Hepatocyte (in vitro differentiated cells): ENCODE measurements around the gene LRMDA. TPM values are rescaled to one million over a fixed set of nuclear protein-coding genes. Genes with fewer than 3 reads are reported as not detected.

Experiments
- DNase-seq: peaks from one replicate; pipeline ENCODE4 v3.0.0-alpha.2; 2016; ENCODE audit warnings: low spot score
- H2AFZ ChIP-seq: fragments of 200-600 bp; sonication (generic); 2 replicates; pipeline ENCODE4 v1.6.0; 2016; ENCODE audit warnings: antibody characterized with exemption, mild to moderate bottlenecking
- H3K27ac ChIP-seq: fragments of 200-600 bp; sonication (generic); 2 replicates; pipeline ENCODE4 v1.5.1; 2016; ENCODE audit warnings: mild to moderate bottlenecking
- H3K27me3 ChIP-seq: fragments of 200-600 bp; sonication (generic); 2 replicates; pipeline ENCODE4 v1.6.1; 2016
- H3K36me3 ChIP-seq: fragments of 200-600 bp; sonication (generic); replicated peaks from 2 replicates; pipeline ENCODE4 v1.5.1; 2016; ENCODE audit warnings: low read depth; ENCODE audit not compliant: insufficient read depth
- H3K4me1 ChIP-seq: fragments of 200-600 bp; sonication (generic); 2 replicates; pipeline ENCODE4 v1.5.1; 2016; ENCODE audit warnings: mild to moderate bottlenecking, moderate library complexity; ENCODE audit not compliant: insufficient read depth
- H3K4me2 ChIP-seq: fragments of 200-600 bp; sonication (generic); 2 replicates; pipeline ENCODE4 v1.6.0; 2016
- H3K4me3 ChIP-seq: fragments of 200-600 bp; sonication (generic); 2 replicates; pipeline ENCODE4 v1.5.1; 2016; ENCODE audit warnings: mild to moderate bottlenecking
- H3K79me2 ChIP-seq: fragments of 200-600 bp; sonication (generic); 2 replicates; pipeline ENCODE4 v1.6.0; 2017; ENCODE audit warnings: mild to moderate bottlenecking
- H3K9me2 ChIP-seq: fragments of 200-600 bp; sonication (generic); replicated peaks from 2 replicates; pipeline ENCODE4 v1.6.0; 2017; ENCODE audit warnings: mild to moderate bottlenecking; ENCODE audit not compliant: insufficient read depth
- H3K9me3 ChIP-seq: fragments of 200-600 bp; sonication (generic); 2 replicates; pipeline ENCODE4 v1.5.1; 2016; ENCODE audit warnings: low read depth, mild to moderate bottlenecking
- H4K20me1 ChIP-seq: fragments of 200-600 bp; sonication (generic); 2 replicates; pipeline ENCODE4 v1.6.0; 2016; ENCODE audit warnings: mild to moderate bottlenecking; ENCODE audit not compliant: insufficient read depth, poor library complexity, severe bottlenecking
- CTCF ChIP-seq: fragments of 200-600 bp; sonication (generic); IDR thresholded peaks from 2 replicates; pipeline ENCODE4 v1.5.1; 2016; ENCODE audit warnings: antibody characterized with exemption, mild to moderate bottlenecking; ENCODE audit not compliant: poor library complexity
- EZH2 ChIP-seq: fragments of 200-600 bp; sonication (generic); IDR thresholded peaks from 2 replicates; pipeline ENCODE4 v1.6.1; 2016; ENCODE audit warnings: antibody characterized with exemption, mild to moderate bottlenecking, borderline replicate concordance
- EZH2phosphoT487 ChIP-seq: fragments of 200-600 bp; sonication (generic); IDR thresholded peaks from one replicate; pipeline ENCODE4 v1.6.1; 2018; ENCODE audit warnings: antibody characterized with exemption, mild to moderate bottlenecking, low read depth, moderate library complexity; ENCODE audit not compliant: unreplicated experiment, severe bottlenecking
- WGBS: methylation state at CpG from one replicate; pipeline ENCODE4 v1.1.6; 2016; ENCODE audit warnings: low lambda C conversion rate; ENCODE audit errors: missing lambda C conversion rate; 5-methylcytosine and 5-hydroxymethylcytosine counted together
- polyA plus RNA-seq: library from polyadenylated mRNA; unstranded; fragments of >200 nt; fragmentation: Nextera tagmentation; extraction: Ambion mirVana; gene quantifications from 2 replicates; pipeline ENCODE4 v1.2.1, GENCODE V29; 2016
- total RNA-seq: library from RNA; depleted of rRNA; stranded (reverse); fragments of >200 nt; gene quantifications from 2 replicates; pipeline ENCODE4 v1.2.3, GENCODE V29; 2014

The LRMDA gene
- total and polyA plus RNA-seq, 2 experiments from 2014 or later, result 5.6 to 15.7 TPM

GRCh38 chr10:75449382-75450074, 18.1 kb downstream of the LRMDA start:
- TF ChIP-seq EZH2phosphoT487 (no peak), CTCF (no peak), EZH2 (no peak)
- no peaks in the 10 kb centered on the region for H3K9me2 ChIP-seq
- no peaks in the 10 kb centered on the region for H3K36me3 ChIP-seq
- no peak overlapping the region for H3K4me3 ChIP-seq
- no peak overlapping the region for H3K27ac ChIP-seq
- no peak for DNase-seq
- no peaks in the 10 kb centered on the region for H3K9me3 ChIP-seq
- WGBS, result 71% methylated on average over 7 of the region's 7 CpGs
- H3K4me2 ChIP-seq, result no peak overlapping the region
- no peaks in the 10 kb centered on the region for H4K20me1 ChIP-seq
- H3K79me2 ChIP-seq, result no peaks in the 10 kb centered on the region
- H3K4me1 ChIP-seq, result peaks cover 12% of the 10 kb centered on the region
- H3K27me3 ChIP-seq, result no peaks in the 10 kb centered on the region
- H2AFZ ChIP-seq, result no peak overlapping the region

- TF ChIP-seq CTCF (no peak), EZH2 (no peak), EZH2phosphoT487 (no peak)
- Histone ChIP-seq H3K27me3 (no peaks in the 10 kb centered on the region), H3K36me3 (no peaks in the 10 kb centered on the region), H3K79me2 (no peaks in the 10 kb centered on the region), H3K9me3 (no peaks in the 10 kb centered on the region), H4K20me1 (no peaks in the 10 kb centered on the region), H3K27ac (no peak overlapping the region), H3K4me1 (peaks cover 12% of the 10 kb centered on the region), H3K9me2 (no peaks in the 10 kb centered on the region), H3K4me2 (no peak overlapping the region), H3K4me3 (no peak overlapping the region), H2AFZ (no peak overlapping the region)
- no peak for DNase-seq
- WGBS, result 66% methylated on average over 4 of the region's 4 CpGs
Measured at GRCh38 chr10:75450075-75450445, 18.6 kb downstream of the LRMDA start.

- no peak overlapping the region for H3K4me3 ChIP-seq
- H3K4me2 ChIP-seq, result no peak overlapping the region
- WGBS, result 74% methylated on average over 18 of the region's 18 CpGs
- peaks cover 12% of the 10 kb centered on the region for H3K4me1 ChIP-seq
- no peak for DNase-seq
- H3K27ac ChIP-seq, result no peak overlapping the region
- no peak for TF ChIP-seq EZH2phosphoT487
- TF ChIP-seq CTCF, result no peak
- no peak for TF ChIP-seq EZH2
- H3K79me2 ChIP-seq, result no peaks in the 10 kb centered on the region
- no peaks in the 10 kb centered on the region for H4K20me1 ChIP-seq
- H3K36me3 ChIP-seq, result no peaks in the 10 kb centered on the region
- no peak overlapping the region for H2AFZ ChIP-seq
- H3K27me3 ChIP-seq, result no peaks in the 10 kb centered on the region
- H3K9me2 ChIP-seq, result no peaks in the 10 kb centered on the region
- no peaks in the 10 kb centered on the region for H3K9me3 ChIP-seq
Measured at GRCh38 chr10:75450644-75451640, 19.5 kb downstream of the LRMDA start.
